Trophoblast cell (in vitro differentiated cells and primary cell): ENCODE data around the gene ARHGAP30.

Source experiments
- DNase-seq, 2 donors: peaks; one replicate each; pipeline ENCODE4 v3.0.0-alpha.2; 2016
- H2AFZ ChIP-seq: 2 replicates; pipeline ENCODE4 v1.6.1; 2013; ENCODE audit warnings: low read length, moderate library complexity, mild to moderate bottlenecking; ENCODE audit not compliant: insufficient read depth, poor library complexity
- H2AK5ac ChIP-seq: 2 replicates; pipeline ENCODE4 v1.6.1; 2013; ENCODE audit warnings: mild to moderate bottlenecking, low read length
- H2BK120ac ChIP-seq: 2 replicates; pipeline ENCODE4 v1.6.1; 2013; ENCODE audit warnings: low read length, mild to moderate bottlenecking, moderate library complexity; ENCODE audit not compliant: insufficient read depth, poor library complexity
- H2BK12ac ChIP-seq: 2 replicates; pipeline ENCODE4 v1.6.1; 2013; ENCODE audit warnings: mild to moderate bottlenecking, low read length, moderate library complexity
- H2BK5ac ChIP-seq: 2 replicates; pipeline ENCODE4 v1.6.1; 2013; ENCODE audit warnings: low read length, low read depth, moderate library complexity, mild to moderate bottlenecking; ENCODE audit not compliant: poor library complexity
- H3K14ac ChIP-seq: 2 replicates; pipeline ENCODE4 v1.6.1; 2013; ENCODE audit warnings: mild to moderate bottlenecking, low read length
- H3K18ac ChIP-seq: 2 replicates; pipeline ENCODE4 v1.6.1; 2013; ENCODE audit warnings: mild to moderate bottlenecking, low read length
- H3K23ac ChIP-seq: 2 replicates; pipeline ENCODE4 v1.6.1; 2013; ENCODE audit warnings: low read length
- H3K27ac ChIP-seq: 2 replicates; pipeline ENCODE4 v1.5.1; 2013; ENCODE audit warnings: low read depth, mild to moderate bottlenecking, inconsistent platforms, low read length, moderate library complexity
- H3K27me3 ChIP-seq: 2 replicates; pipeline ENCODE4 v1.6.1; 2013; ENCODE audit warnings: inconsistent platforms, mild to moderate bottlenecking, low read length, moderate library complexity; ENCODE audit not compliant: insufficient read depth
- H3K36me3 ChIP-seq, 2 experiments: 1 replicate in 1 of 2; 2 replicates in 1 of 2; pipeline ENCODE4 v1.6.1; 2013; ENCODE audit warnings: low read length in 2 of 2, mild to moderate bottlenecking in 2 of 2, moderate library complexity in 1 of 2; ENCODE audit not compliant: insufficient read depth in 2 of 2, control insufficient read depth in 1 of 2
- H3K4ac ChIP-seq: 2 replicates; pipeline ENCODE4 v1.6.1; 2013; ENCODE audit warnings: low read depth, mild to moderate bottlenecking, low read length, moderate library complexity
- H3K4me1 ChIP-seq, 2 experiments: 1 replicate in 1 of 2; 2 replicates in 1 of 2; pipeline ENCODE4 v1.6.1; 2013; ENCODE audit warnings: low read length in 2 of 2, mild to moderate bottlenecking in 2 of 2, moderate library complexity in 1 of 2; ENCODE audit not compliant: insufficient read depth in 2 of 2, control insufficient read depth in 1 of 2
- H3K4me2 ChIP-seq: 2 replicates; pipeline ENCODE4 v1.6.1; 2013; ENCODE audit warnings: inconsistent platforms, mild to moderate bottlenecking, low read length, moderate library complexity
- H3K4me3 ChIP-seq: 2 replicates; pipeline ENCODE4 v1.5.1; 2013; ENCODE audit warnings: mild to moderate bottlenecking, low read depth, low read length, inconsistent platforms
- H3K79me1 ChIP-seq: one replicate; pipeline ENCODE4 v1.6.1; 2013; ENCODE audit warnings: low read length
- H3K79me2 ChIP-seq: 2 replicates; pipeline ENCODE4 v1.6.1; 2013; ENCODE audit warnings: low read length, mild to moderate bottlenecking; ENCODE audit not compliant: control insufficient read depth, insufficient read depth, poor library complexity
- H3K9ac ChIP-seq: 2 replicates; pipeline ENCODE4 v1.6.1; 2013; ENCODE audit warnings: mild to moderate bottlenecking, low read length
- H3K9me3 ChIP-seq: 2 replicates; pipeline ENCODE4 v1.6.1; 2013; ENCODE audit warnings: low read depth, mild to moderate bottlenecking, control low read depth, inconsistent platforms, low read length; ENCODE audit not compliant: insufficient read depth
- H4K12ac ChIP-seq: 2 replicates; pipeline ENCODE4 v1.6.1; 2013; ENCODE audit warnings: low read depth, mild to moderate bottlenecking, low read length, moderate library complexity
- H4K8ac ChIP-seq: 2 replicates; pipeline ENCODE4 v1.6.1; 2013; ENCODE audit warnings: low read depth, mild to moderate bottlenecking, low read length, moderate library complexity
- H4K91ac ChIP-seq: one replicate; pipeline ENCODE4 v1.6.1; 2013; ENCODE audit warnings: low read depth, mild to moderate bottlenecking, low read length, moderate library complexity
- WGBS: extraction: QIAGEN DNeasy Blood & Tissue Kit; methylation state at CpG from one replicate; pipeline ENCODE4 v1.1.7; 2013; ENCODE audit warnings: missing lambda C conversion rate; ENCODE audit not compliant: insufficient read length, insufficient coverage; ENCODE audit errors: extremely low coverage; 5-methylcytosine and 5-hydroxymethylcytosine counted together

The ARHGAP30 gene

GRCh38 chr1:161096530-161096929 lies 26.8 kb upstream of the ARHGAP30 start:
- Histone ChIP-seq H2BK5ac (peak overlapping the region; percentile 13), H2AK5ac (peak overlapping the region; percentile 45), H2BK120ac (no peak overlapping the region), H3K4ac (no peak overlapping the region), H3K79me1 (peaks cover 25% of the 10 kb centered on the region), H3K9ac (no peak overlapping the region), H3K14ac (no peak overlapping the region), H3K27ac (no peak overlapping the region), H4K8ac (no peak overlapping the region), H2BK12ac (peak overlapping the region; percentile 63), H3K4me3 (no peak overlapping the region), H3K36me3 (peaks cover 5 to 12% of the 10 kb centered on the region in 2 experiments), H3K4me1 (peaks cover 27 to 29% of the 10 kb centered on the region in 2 experiments), H2AFZ (no peak overlapping the region), H3K9me3 (no peaks in the 10 kb centered on the region), H4K91ac (peak overlapping the region; percentile 63), H3K23ac (no peak overlapping the region), H3K79me2 (peaks cover 3% of the 10 kb centered on the region), H3K4me2 (no peak overlapping the region), H3K18ac (no peak overlapping the region), H3K27me3 (no peaks in the 10 kb centered on the region), H4K12ac (no peak overlapping the region)
- DNase-seq = peak; percentile 72 to 86
- no CpG with 5 or more reads among the region's 1 CpG for WGBS

GRCh38 chr1:161096015-161096414 lies 26.3 kb upstream of the ARHGAP30 start:
- Histone ChIP-seq H3K79me2 (peaks cover 3% of the 10 kb centered on the region), H2AK5ac (no peak overlapping the region), H3K4me2 (no peak overlapping the region), H3K27me3 (no peaks in the 10 kb centered on the region), H3K27ac (no peak overlapping the region), H2AFZ (no peak overlapping the region), H3K36me3 (peaks cover 2 to 8% of the 10 kb centered on the region in 2 experiments), H3K14ac (no peak overlapping the region), H4K91ac (peak overlapping the region; percentile 63), H4K12ac (no peak overlapping the region), H3K9ac (no peak overlapping the region), H3K79me1 (peaks cover 29% of the 10 kb centered on the region), H2BK120ac (no peak overlapping the region), H4K8ac (no peak overlapping the region), H3K23ac (no peak overlapping the region), H3K4me3 (no peak overlapping the region), H2BK12ac (peak overlapping the region; percentile 63), H3K18ac (no peak overlapping the region), H3K4ac (no peak overlapping the region), H2BK5ac (no peak overlapping the region), H3K4me1 (peaks cover 31 to 34% of the 10 kb centered on the region in 2 experiments), H3K9me3 (no peaks in the 10 kb centered on the region)
- DNase-seq = no peak
- WGBS = no CpG with 5 or more reads among the region's 2 CpGs

DNA sequence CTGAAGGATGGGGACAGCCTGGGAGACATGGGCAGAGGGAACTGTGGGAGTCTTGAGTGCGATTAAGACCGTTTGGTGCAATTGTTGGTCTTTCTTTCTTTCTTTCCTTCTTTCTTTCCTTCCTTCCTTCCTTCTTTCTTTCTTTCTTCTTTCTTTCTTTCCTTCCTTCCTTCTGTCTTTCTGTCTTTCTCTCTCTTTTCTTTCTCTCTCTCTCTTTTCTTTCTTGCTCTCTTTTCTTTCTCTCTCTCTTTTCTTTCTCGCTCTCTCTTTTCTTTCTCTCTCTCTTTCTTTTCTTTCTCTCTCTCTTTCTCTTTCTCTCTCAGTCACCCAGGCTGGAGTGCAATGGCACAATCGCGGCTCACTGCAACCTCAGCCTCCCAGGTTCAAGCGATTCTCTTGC lies 25.5 kb upstream of the ARHGAP30 start:
- Histone ChIP-seq H3K79me1 (peaks cover 29% of the 10 kb centered on the region), H3K23ac (no peak overlapping the region), H3K14ac (no peak overlapping the region), H3K4me2 (no peak overlapping the region), H4K91ac (peak overlapping the region; percentile 63), H3K9me3 (no peaks in the 10 kb centered on the region), H2BK12ac (peak overlapping the region; percentile 53), H2AFZ (no peak overlapping the region), H3K4me1 (peaks cover 31 to 35% of the 10 kb centered on the region in 2 experiments), H3K4ac (no peak overlapping the region), H3K9ac (no peak overlapping the region), H3K18ac (no peak overlapping the region), H4K12ac (no peak overlapping the region), H2AK5ac (peak overlapping the region; percentile 49), H2BK5ac (no peak overlapping the region), H4K8ac (no peak overlapping the region), H3K4me3 (no peak overlapping the region), H2BK120ac (peak overlapping the region; percentile 56), H3K79me2 (peaks cover 3% of the 10 kb centered on the region), H3K36me3 (peaks cover 2 to 5% of the 10 kb centered on the region in 2 experiments), H3K27me3 (no peaks in the 10 kb centered on the region), H3K27ac (no peak overlapping the region)
- no CpG with 5 or more reads among the region's 6 CpGs for WGBS
- DNase-seq = no peak

DNA sequence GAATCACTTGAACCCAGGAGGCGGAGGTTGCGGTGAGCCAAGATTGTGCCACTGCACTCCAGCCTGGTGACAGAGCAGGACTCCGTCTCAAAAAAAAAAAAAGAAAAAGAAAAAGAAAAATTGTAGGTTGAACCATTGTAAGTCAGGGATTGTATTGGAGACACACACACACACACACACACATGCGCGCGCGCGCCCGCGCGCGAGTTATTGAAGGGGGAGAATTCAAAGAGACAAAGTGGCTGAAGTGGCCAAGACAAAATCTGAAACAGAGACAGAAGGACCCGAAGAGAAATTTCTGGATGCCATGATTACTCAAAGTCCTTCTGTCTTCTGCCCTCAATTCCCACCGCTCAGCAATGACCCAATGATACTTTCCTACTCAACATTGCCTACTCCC lies 24.8 kb upstream of the ARHGAP30 start:
- H3K18ac ChIP-seq = no peak overlapping the region
- H3K14ac ChIP-seq = no peak overlapping the region
- no peak overlapping the region for H4K12ac ChIP-seq
- H3K9me3 ChIP-seq = no peaks in the 10 kb centered on the region
- no peaks in the 10 kb centered on the region for H3K27me3 ChIP-seq
- no peak overlapping the region for H2AK5ac ChIP-seq
- H3K9ac ChIP-seq = no peak overlapping the region
- no peak overlapping the region for H2BK120ac ChIP-seq
- H3K36me3 ChIP-seq = no peaks in the 10 kb centered on the region
- H3K27ac ChIP-seq = no peak overlapping the region
- no peak overlapping the region for H2BK5ac ChIP-seq
- H3K4me2 ChIP-seq = no peak overlapping the region
- peaks cover 33% of the 10 kb centered on the region for H3K79me1 ChIP-seq
- H3K79me2 ChIP-seq = peaks cover 3% of the 10 kb centered on the region
- no peak overlapping the region for H2BK12ac ChIP-seq
- H3K4me1 ChIP-seq = peaks cover 35 to 40% of the 10 kb centered on the region in 2 experiments
- H4K91ac ChIP-seq = no peak overlapping the region
- WGBS = no CpG with 5 or more reads among the region's 14 CpGs
- no peak overlapping the region for H3K23ac ChIP-seq
- no peak overlapping the region for H4K8ac ChIP-seq
- no peak overlapping the region for H3K4me3 ChIP-seq
- H3K4ac ChIP-seq = no peak overlapping the region
- DNase-seq = no peak
- no peak overlapping the region for H2AFZ ChIP-seq
